Astrocyte (in vitro differentiated cells and primary cell): Measurements from ENCODE around the gene MTF1. TPM values are rescaled to one million over a fixed set of nuclear protein-coding genes. Genes with fewer than 3 reads are reported as not detected.
"Not testable (repeated sequence)": the region's sequence is repeated elsewhere in the genome, so short reads cannot be mapped to it uniquely, and the experiment has no call there.

Experiments
- DNase-seq: peaks from one replicate; pipeline ENCODE4 v3.0.0-alpha.2; 2010; ENCODE audit warnings: low read depth
- FAIRE-seq: peaks from 2 replicates; lab custom pipeline; 2011; peaks lifted over from hg19 to GRCh38; lab: Jason Lieb, UNC
- H2AFZ ChIP-seq: 2 replicates; pipeline ENCODE4 v1.6.0; 2012; ENCODE audit warnings: low read depth, low read length, inconsistent platforms
- H3K27ac ChIP-seq: 2 replicates; pipeline ENCODE4 v1.5.1; 2011; ENCODE audit warnings: low read depth, low read length, inconsistent platforms
- H3K27me3 ChIP-seq: 2 replicates; pipeline ENCODE4 v1.6.0; 2011; ENCODE audit warnings: low read length, inconsistent platforms; ENCODE audit not compliant: insufficient read depth
- H3K36me3 ChIP-seq: 2 replicates; pipeline ENCODE4 v1.5.1; 2011; ENCODE audit warnings: low read length, inconsistent platforms; ENCODE audit not compliant: insufficient read depth
- H3K4me1 ChIP-seq: 2 replicates; pipeline ENCODE4 v1.5.1; 2011; ENCODE audit warnings: low read length, inconsistent platforms; ENCODE audit not compliant: insufficient read depth
- H3K4me2 ChIP-seq: 2 replicates; pipeline ENCODE4 v1.6.0; 2012; ENCODE audit warnings: low read length, inconsistent platforms
- H3K4me3 ChIP-seq: 2 replicates; pipeline ENCODE4 v1.5.1; 2011; ENCODE audit warnings: low read depth, mild to moderate bottlenecking, low read length, inconsistent platforms; ENCODE audit not compliant: insufficient read depth
- H3K79me2 ChIP-seq: 2 replicates; pipeline ENCODE4 v1.6.0; 2012; ENCODE audit warnings: mild to moderate bottlenecking, low read length, inconsistent platforms; ENCODE audit not compliant: insufficient read depth
- H3K9ac ChIP-seq: 2 replicates; pipeline ENCODE4 v1.6.0; 2012; ENCODE audit warnings: mild to moderate bottlenecking, low read length, inconsistent platforms
- H3K9me3 ChIP-seq: 2 replicates; pipeline ENCODE4 v1.5.1; 2012; ENCODE audit warnings: low read depth, mild to moderate bottlenecking, low read length, inconsistent platforms; ENCODE audit not compliant: insufficient read depth
- H4K20me1 ChIP-seq: 2 replicates; pipeline ENCODE4 v1.6.0; 2012; ENCODE audit warnings: low read length, inconsistent platforms; ENCODE audit not compliant: insufficient read depth
- H3K27ac Mint-ChIP-seq: one replicate; pipeline ENCODE4 v1.8.0; 2021; ENCODE audit warnings: mild to moderate bottlenecking, mixed read lengths; ENCODE audit not compliant: unreplicated experiment
- H3K27me3 Mint-ChIP-seq: one replicate; pipeline ENCODE4 v1.8.0; 2021; ENCODE audit warnings: low read depth, mixed read lengths; ENCODE audit not compliant: unreplicated experiment
- H3K36me3 Mint-ChIP-seq: one replicate; pipeline ENCODE4 v1.8.0; 2021; ENCODE audit warnings: low read depth, mixed read lengths; ENCODE audit not compliant: unreplicated experiment
- H3K4me1 Mint-ChIP-seq: one replicate; pipeline ENCODE4 v1.8.0; 2021; ENCODE audit warnings: low read depth, mixed read lengths; ENCODE audit not compliant: unreplicated experiment
- H3K4me3 Mint-ChIP-seq: one replicate; pipeline ENCODE4 v1.8.0; 2021; ENCODE audit warnings: mild to moderate bottlenecking, moderate library complexity, mixed read lengths; ENCODE audit not compliant: unreplicated experiment
- H3K9me3 Mint-ChIP-seq: one replicate; pipeline ENCODE4 v1.8.0; 2021; ENCODE audit warnings: mild to moderate bottlenecking, mixed read lengths; ENCODE audit not compliant: unreplicated experiment
- EZH2 ChIP-seq: IDR thresholded peaks from 2 replicates; pipeline ENCODE4 v1.6.1; 2012; ENCODE audit warnings: mild to moderate bottlenecking, low read length, inconsistent platforms; ENCODE audit not compliant: insufficient read depth
- total RNA-seq: library from RNA; stranded (reverse); gene quantifications from 2 replicates; pipeline ENCODE4 v1.2.1, GENCODE V29; 2021
- TF ChIP-seq, protein P1 (sequence below): IDR thresholded peaks from 2 replicates; pipeline ENCODE4 v1.5.1; 2011; ENCODE audit warnings: low read depth, mild to moderate bottlenecking, inconsistent platforms, low read length, moderate library complexity; ENCODE audit not compliant: insufficient read depth

Gene MTF1
- total RNA-seq, 1 donor from 2014 or later, result 16.7 TPM

DNA sequence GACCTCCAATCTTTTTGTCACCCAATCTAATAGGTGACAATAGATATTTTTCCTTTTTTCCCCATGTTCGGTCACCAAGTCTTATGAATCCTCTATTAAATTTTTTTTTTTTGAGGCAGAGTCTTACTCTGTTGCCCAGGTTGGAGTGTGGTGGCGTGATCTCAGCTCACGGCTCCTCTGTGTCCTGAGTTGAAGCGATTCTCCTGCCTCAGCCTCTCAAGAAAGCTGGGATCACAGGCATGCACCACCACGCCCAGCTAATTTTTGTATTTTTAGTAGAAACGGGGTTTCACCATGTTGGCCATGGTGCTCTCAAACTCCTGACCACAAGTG lies 42.5 kb upstream of the MTF1 start:
- no peak overlapping the region for H3K4me3 ChIP-seq
- no peak overlapping the region for H3K27ac ChIP-seq
- H3K9me3 ChIP-seq, result no peaks in the 10 kb centered on the region
- H3K27me3 Mint-ChIP-seq, result no peaks in the 10 kb centered on the region
- H3K27me3 ChIP-seq, result no peaks in the 10 kb centered on the region
- H3K4me1 Mint-ChIP-seq, result peaks cover 5% of the 10 kb centered on the region
- no peaks in the 10 kb centered on the region for H3K36me3 ChIP-seq
- TF ChIP-seq EZH2, result no peak
- TF ChIP-seq, protein P1, sequence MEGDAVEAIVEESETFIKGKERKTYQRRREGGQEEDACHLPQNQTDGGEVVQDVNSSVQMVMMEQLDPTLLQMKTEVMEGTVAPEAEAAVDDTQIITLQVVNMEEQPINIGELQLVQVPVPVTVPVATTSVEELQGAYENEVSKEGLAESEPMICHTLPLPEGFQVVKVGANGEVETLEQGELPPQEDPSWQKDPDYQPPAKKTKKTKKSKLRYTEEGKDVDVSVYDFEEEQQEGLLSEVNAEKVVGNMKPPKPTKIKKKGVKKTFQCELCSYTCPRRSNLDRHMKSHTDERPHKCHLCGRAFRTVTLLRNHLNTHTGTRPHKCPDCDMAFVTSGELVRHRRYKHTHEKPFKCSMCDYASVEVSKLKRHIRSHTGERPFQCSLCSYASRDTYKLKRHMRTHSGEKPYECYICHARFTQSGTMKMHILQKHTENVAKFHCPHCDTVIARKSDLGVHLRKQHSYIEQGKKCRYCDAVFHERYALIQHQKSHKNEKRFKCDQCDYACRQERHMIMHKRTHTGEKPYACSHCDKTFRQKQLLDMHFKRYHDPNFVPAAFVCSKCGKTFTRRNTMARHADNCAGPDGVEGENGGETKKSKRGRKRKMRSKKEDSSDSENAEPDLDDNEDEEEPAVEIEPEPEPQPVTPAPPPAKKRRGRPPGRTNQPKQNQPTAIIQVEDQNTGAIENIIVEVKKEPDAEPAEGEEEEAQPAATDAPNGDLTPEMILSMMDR, result no peak
- H3K4me1 ChIP-seq, result no peaks in the 10 kb centered on the region
- H3K9me3 Mint-ChIP-seq, result peaks cover under 1% of the 10 kb centered on the region
- H4K20me1 ChIP-seq, result no peaks in the 10 kb centered on the region
- no peak overlapping the region for H3K9ac ChIP-seq
- peaks cover 11% of the 10 kb centered on the region for H3K36me3 Mint-ChIP-seq
- no peak overlapping the region for H3K4me3 Mint-ChIP-seq
- no peaks in the 10 kb centered on the region for H3K79me2 ChIP-seq
- FAIRE-seq (no peak), DNase-seq (no peak)
- H2AFZ ChIP-seq, result no peak overlapping the region
- no peak overlapping the region for H3K27ac Mint-ChIP-seq
- no peak overlapping the region for H3K4me2 ChIP-seq

DNA sequence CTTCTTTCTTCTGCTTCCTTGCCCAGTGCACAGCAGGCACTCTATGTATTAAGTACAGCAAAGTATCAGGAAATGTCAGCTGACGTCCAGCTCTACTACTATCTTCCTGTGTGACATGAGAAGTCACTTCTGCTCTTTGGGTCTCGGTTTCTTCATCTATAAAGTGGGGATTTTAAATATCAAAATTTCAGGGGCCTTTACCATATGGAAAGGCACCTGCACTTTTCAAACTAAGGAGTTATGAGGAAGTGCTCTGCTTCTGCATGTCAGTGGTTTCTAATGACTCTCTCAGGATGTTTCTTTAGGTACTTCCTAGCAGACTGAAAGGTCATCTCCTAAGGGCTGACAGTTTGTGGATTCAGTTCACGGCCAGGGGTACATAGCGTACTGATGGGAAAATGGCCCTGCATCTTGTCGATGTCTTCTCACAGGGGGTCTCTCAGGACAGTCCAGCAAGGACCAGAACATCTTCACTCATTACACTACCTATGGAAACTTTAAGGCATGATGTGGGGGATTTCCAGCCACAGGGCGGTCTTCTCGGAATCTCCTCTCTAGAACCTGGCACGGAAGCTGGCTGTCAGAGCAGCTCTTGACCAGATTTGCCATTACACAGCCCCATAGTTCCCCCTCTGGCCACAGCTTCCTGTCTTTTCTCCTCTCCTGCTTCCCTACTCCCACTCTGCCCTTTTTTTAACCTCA lies 42.0 kb upstream of the MTF1 start:
- Histone ChIP-seq H3K79me2 (no peaks in the 10 kb centered on the region), H3K9ac (no peak overlapping the region), H3K36me3 (no peaks in the 10 kb centered on the region), H3K27me3 (no peaks in the 10 kb centered on the region), H3K4me3 (no peak overlapping the region), H3K9me3 (no peaks in the 10 kb centered on the region), H3K27ac (no peak overlapping the region), H3K4me1 (no peaks in the 10 kb centered on the region), H3K4me2 (no peak overlapping the region), H2AFZ (no peak overlapping the region), H4K20me1 (no peaks in the 10 kb centered on the region)
- Mint-ChIP-seq H3K27ac (no peak overlapping the region), H3K9me3 (no peaks in the 10 kb centered on the region), H3K36me3 (peaks cover 9% of the 10 kb centered on the region), H3K4me1 (peaks cover 5% of the 10 kb centered on the region), H3K27me3 (no peaks in the 10 kb centered on the region), H3K4me3 (no peak overlapping the region)
- DNase-seq (no peak), FAIRE-seq (no peak)
- TF ChIP-seq, protein P1, result no peak

DNA sequence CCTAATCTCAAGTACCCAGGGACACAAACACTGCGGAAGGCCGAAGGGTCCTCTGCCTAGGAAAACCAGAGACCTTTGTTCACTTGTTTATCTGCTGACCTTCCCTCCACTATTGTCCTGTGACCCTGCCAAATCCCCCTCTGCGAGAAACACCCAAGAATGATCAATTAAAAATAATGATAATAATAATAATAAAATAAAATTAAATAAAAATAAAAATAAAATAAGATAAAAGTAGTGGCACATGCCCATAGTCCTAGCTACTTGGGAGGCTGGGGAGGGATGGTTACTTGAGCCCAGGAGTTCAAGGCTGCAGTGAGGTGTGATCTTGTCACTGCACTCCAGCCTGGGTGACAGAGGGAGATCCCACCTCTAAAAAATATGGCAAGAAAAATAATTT lies 38.2 kb upstream of the MTF1 start:
- not testable (repeated sequence) for H4K20me1 ChIP-seq, H3K4me3 ChIP-seq, H3K9me3 ChIP-seq, FAIRE-seq, H3K79me2 ChIP-seq, H3K4me2 ChIP-seq, H3K4me1 ChIP-seq, H3K9ac ChIP-seq, H3K4me3 Mint-ChIP-seq, H3K36me3 ChIP-seq, H3K27me3 ChIP-seq, H3K4me1 Mint-ChIP-seq, H3K27me3 Mint-ChIP-seq, H3K9me3 Mint-ChIP-seq, H2AFZ ChIP-seq, H3K27ac Mint-ChIP-seq, DNase-seq, H3K27ac ChIP-seq, H3K36me3 Mint-ChIP-seq
